ENCODE results near the gene HIPK4. TPM values are rescaled to one million over a fixed set of nuclear protein-coding genes. Genes with fewer than 3 reads are reported as not detected.

Gene HIPK4
- total and polyA plus RNA-seq, 2 of the 4 experiments (the other 2 are of a cell fraction): 0.12 to 0.18 TPM

DNA sequence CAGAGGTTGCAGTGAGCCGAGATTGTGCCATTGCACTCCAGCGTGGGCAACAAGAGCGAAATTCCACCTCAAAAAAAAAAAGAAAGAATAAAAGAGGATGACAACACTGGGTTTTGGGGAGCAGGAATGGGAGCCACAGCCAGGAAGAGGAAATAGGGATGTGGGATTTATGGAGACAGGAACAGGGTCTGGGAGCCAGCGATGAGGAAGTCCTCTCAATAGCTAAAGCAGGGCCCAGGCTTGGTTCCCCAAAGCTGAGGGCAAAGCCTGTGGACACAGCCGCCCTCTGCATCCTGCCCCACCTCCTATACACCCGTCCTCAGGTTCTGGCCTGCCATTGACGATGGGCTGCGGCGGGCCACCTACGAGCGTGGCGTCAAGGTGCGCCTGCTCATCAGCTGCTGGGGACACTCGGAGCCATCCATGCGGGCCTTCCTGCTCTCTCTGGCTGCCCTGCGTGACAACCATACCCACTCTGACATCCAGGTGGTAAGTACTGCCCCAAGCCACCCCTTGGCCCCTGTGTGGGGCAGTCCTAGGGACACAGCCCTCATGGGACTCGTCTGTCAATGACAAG, 13.6 kb downstream of the HIPK4 start:
- Histone ChIP-seq H2AK9ac (replicated peaks; ENCODE audit: low read depth, low read length, poor library complexity) (no peak overlapping the region), H2BK5ac (ENCODE audit: low read depth, low read length, poor library complexity, severe bottlenecking) (no peak overlapping the region), H3K23ac (ENCODE audit: low read depth, low read length) (no peak overlapping the region), H2BK120ac (ENCODE audit: low read depth, low read length) (no peak overlapping the region), H3K27ac (ENCODE audit: insufficient read depth, low read length) (no peak overlapping the region), H3K56ac (ENCODE audit: extremely low read depth, insufficient read depth, low read length) (no peak overlapping the region), H3K4me2 (ENCODE audit: low read depth, low read length) (no peak overlapping the region), H4K8ac (ENCODE audit: low read depth in 2 of 2, low read length in 2 of 2) (no peak overlapping the region), H3K36me3 (ENCODE audit: control insufficient read depth, insufficient read depth, low read length) (peaks cover 60% of the 10 kb centered on the region), H3K9me3 (ENCODE audit: control insufficient read depth, insufficient read depth, low read length) (no peaks in the 10 kb centered on the region), H3K14ac (replicated peaks; ENCODE audit: low read depth, low read length) (no peak overlapping the region), H4K5ac (ENCODE audit: low read depth, low read length) (no peak overlapping the region), H2BK20ac (ENCODE audit: low read depth, low read length) (no peak overlapping the region), H3K4me1 (ENCODE audit: control insufficient read depth, insufficient read depth, low read length) (no peaks in the 10 kb centered on the region), H2BK15ac (ENCODE audit: low read depth, low read length) (no peak overlapping the region), H4K20me1 (ENCODE audit: insufficient read depth, low read length) (peaks cover 2% of the 10 kb centered on the region; the same call in 1 of the 2 replicates), H4K91ac (ENCODE audit: insufficient read depth, low read depth, low read length) (no peak overlapping the region), H3K9ac (ENCODE audit: low read depth, low read length) (no peak overlapping the region), H3K18ac (ENCODE audit: low read depth, low read length) (no peak overlapping the region), H3K9me1 (ENCODE audit: insufficient read depth, low read length) (peaks cover 7% of the 10 kb centered on the region; the same call in 1 of the 2 replicates), H3K4me3 (ENCODE audit: insufficient read depth, low read depth, low read length) (no peak overlapping the region), H3K79me1 (ENCODE audit: low read depth in 1 of 2, low read length in 2 of 2) (peaks cover 0 to 4% of the 10 kb centered on the region in 2 experiments; a peak in 1 of 4 replicates), H2AFZ (replicated peaks; ENCODE audit: low read length, poor library complexity) (no peak overlapping the region), H3K4ac (ENCODE audit: low read depth, low read length) (no peak overlapping the region), H2AK5ac (ENCODE audit: low read depth, low read length) (no peak overlapping the region), H3K27me3 (ENCODE audit: control insufficient read depth, insufficient read depth, low read length) (no peaks in the 10 kb centered on the region)
- dilution Hi-C loops (cut with HindIII; ENCODE audit: low sequenced_read_pairs, unreplicated experiment): no loop called here
- WGBS, 2 experiments (ENCODE audit: extremely low coverage in 2 of 2, insufficient read length in 1 of 2): 95% methylated on average over 4 of the region's 17 CpGs; no CpG with 5 or more reads in 1 of the 2 experiments
- no peak for TF ChIP-seq CTCF (conservative IDR thresholded peaks at IDR 0.05; ENCODE audit: low read depth, low read length)
- TF ChIP-seq RAD21 (IDR thresholded peaks at IDR 0.05; ENCODE audit: low read length): no peak
- no peak for TF ChIP-seq MAFK (IDR thresholded peaks at IDR 0.05; ENCODE audit: low read depth, low read length)
- no peak for TF ChIP-seq CHD1 (IDR thresholded peaks at IDR 0.05; ENCODE audit: low read depth, low read length)
- BruUV-seq (replicated peaks): no TSS peak
- DNase-seq (no peak), ATAC-seq (ENCODE audit: low read depth) (no peak)
- ChIA-PET POLR2A (ENCODE audit: unreplicated experiment) (no interaction called here), CTCF (interaction anchor here (0.6 kb wide), 1 partner anchor 50 kb away, joined by 3 read pairs; no protein-coding TSS in a partner anchor)
- in situ Hi-C loops (cut with MboI; ENCODE audit: low sequenced_read_pairs): no loop called here
- intact Hi-C loops (cut with micrococcal nuclease): no loop called here

All from IMR-90 (cell line).